ENCODE data around the gene RSPO1. TPM values are rescaled to one million over a fixed set of nuclear protein-coding genes. Genes with fewer than 3 reads are reported as not detected.

The RSPO1 gene
- polyA plus RNA-seq, 1 donor (not counting 4 experiments of a cell fraction or from before 2014, with no cell fraction given) = not detected

- Histone ChIP-seq H3K27me3 (ENCODE audit: control insufficient read depth, extremely low read depth, insufficient read depth, low read length) (peaks cover 6% of the 10 kb centered on the region), H2AFZ (ENCODE audit: control insufficient read depth, low read length) (no peak overlapping the region), H3K9ac (ENCODE audit: control insufficient read depth, extremely low read depth, insufficient read depth, low read length) (no peak overlapping the region), H3K36me3 (ENCODE audit: control insufficient read depth in 2 of 2, extremely low read depth in 1 of 2, insufficient read depth in 2 of 2, low read length in 2 of 2) (no peaks in the 10 kb centered on the region), H3K79me2 (ENCODE audit: control insufficient read depth, insufficient read depth, low read length) (no peaks in the 10 kb centered on the region), H3K9me3 (ENCODE audit: control insufficient read depth, low read depth, low read length) (no peaks in the 10 kb centered on the region), H3K4me2 (ENCODE audit: control insufficient read depth, extremely low read depth, insufficient read depth, low read depth, low read length) (no peak overlapping the region), H3K9me1 (ENCODE audit: control insufficient read depth, extremely low read depth, insufficient read depth, low read length) (no peaks in the 10 kb centered on the region), H3K4me3 (ENCODE audit: control insufficient read depth in 2 of 3, extremely low read depth in 1 of 3, insufficient read depth in 2 of 3, low read depth in 1 of 3, low read length in 3 of 3) (no peak overlapping the region), H3K27ac (ENCODE audit: control insufficient read depth, insufficient read depth, low read length) (no peak overlapping the region), H3K4me1 (ENCODE audit: control insufficient read depth, extremely low read depth, insufficient read depth, low read length) (no peaks in the 10 kb centered on the region), H4K20me1 (ENCODE audit: control insufficient read depth, extremely low read depth, insufficient read depth, low read length) (no peaks in the 10 kb centered on the region)
- DNase-seq (ENCODE audit: low read depth, low spot score) (no peak), FAIRE-seq (no peak)
- dilution Hi-C loops (cut with MboI; ENCODE audit: extremely low pct_ligation_motif_present, low sequenced_read_pairs) = loop anchor here (25.0 kb wide), 1 partner anchor 89 kb away; the partner anchor contains the start of gene GNL2
- no peak for TF ChIP-seq CTCF (optimal IDR thresholded peaks at IDR 0.05 in 1 of 3, IDR thresholded peaks at IDR 0.05 in 1 of 3, conservative IDR thresholded peaks at IDR 0.05 in 1 of 3; ENCODE audit: extremely low read depth in 1 of 3, insufficient read depth in 2 of 3, low read length in 3 of 3)
- TF ChIP-seq EZH2 (IDR thresholded peaks at IDR 0.05; ENCODE audit: low read length) = no peak
Measured at GRCh38 chr1:37676281-37677142, 41.8 kb upstream of the RSPO1 start.

- H3K9me1 ChIP-seq (ENCODE audit: control insufficient read depth, extremely low read depth, insufficient read depth, low read length) = no peaks in the 10 kb centered on the region
- H3K27me3 ChIP-seq (ENCODE audit: control insufficient read depth, extremely low read depth, insufficient read depth, low read length) = peaks cover 12% of the 10 kb centered on the region
- no peak overlapping the region for H3K9ac ChIP-seq (ENCODE audit: control insufficient read depth, extremely low read depth, insufficient read depth, low read length)
- H3K9me3 ChIP-seq (ENCODE audit: control insufficient read depth, low read depth, low read length) = no peaks in the 10 kb centered on the region
- H3K36me3 ChIP-seq (ENCODE audit: control insufficient read depth in 2 of 2, extremely low read depth in 1 of 2, insufficient read depth in 2 of 2, low read length in 2 of 2) = no peaks in the 10 kb centered on the region
- TF ChIP-seq CTCF (optimal IDR thresholded peaks at IDR 0.05 in 1 of 3, IDR thresholded peaks at IDR 0.05 in 1 of 3, conservative IDR thresholded peaks at IDR 0.05 in 1 of 3; ENCODE audit: extremely low read depth in 1 of 3, insufficient read depth in 2 of 3, low read length in 3 of 3) = no peak
- TF ChIP-seq EZH2 (IDR thresholded peaks at IDR 0.05; ENCODE audit: low read length) = no peak
- no peaks in the 10 kb centered on the region for H3K4me1 ChIP-seq (ENCODE audit: control insufficient read depth, extremely low read depth, insufficient read depth, low read length)
- dilution Hi-C loops (cut with MboI; ENCODE audit: extremely low pct_ligation_motif_present, low sequenced_read_pairs) = no loop called here
- H3K27ac ChIP-seq (ENCODE audit: control insufficient read depth, insufficient read depth, low read length) = no peak overlapping the region
- H4K20me1 ChIP-seq (ENCODE audit: control insufficient read depth, extremely low read depth, insufficient read depth, low read length) = no peaks in the 10 kb centered on the region
- FAIRE-seq = no peak
- no peak overlapping the region for H3K4me2 ChIP-seq (ENCODE audit: control insufficient read depth, extremely low read depth, insufficient read depth, low read depth, low read length)
- H3K4me3 ChIP-seq (ENCODE audit: control insufficient read depth in 2 of 3, extremely low read depth in 1 of 3, insufficient read depth in 2 of 3, low read depth in 1 of 3, low read length in 3 of 3) = no peak overlapping the region
- H3K79me2 ChIP-seq (ENCODE audit: control insufficient read depth, insufficient read depth, low read length) = no peaks in the 10 kb centered on the region
- no peak for DNase-seq (ENCODE audit: low read depth, low spot score)
- H2AFZ ChIP-seq (ENCODE audit: control insufficient read depth, low read length) = no peak overlapping the region
Measured at GRCh38 chr1:37673920-37674319, 39.2 kb upstream of the RSPO1 start.

Measured in keratinocyte (primary cell).